CD4-positive, alpha-beta T cell (primary cell): ENCODE measurements around the gene CELF4. TPM values are rescaled to one million over a fixed set of nuclear protein-coding genes. Genes with fewer than 3 reads are reported as not detected.

ENCODE experiments used
- ATAC-seq: fragments of 200-7000 bp; cut with Tn5 transposase; one replicate; pipeline ENCODE4 v1.10.0; 2022; ENCODE audit warnings: mild to moderate bottlenecking; ENCODE audit not compliant: poor library complexity
- CTCF ChIA-PET: fragments of 350-600 bp; sonication (Branson Sonifier 250); formaldehyde crosslinking; loops from one replicate; lab custom pipeline; 2021; ENCODE audit warnings: antibody characterized with exemption, inconsistent platforms; lab: Charles Lee
- POLR2A ChIA-PET: fragments of 350-600 bp; sonication (Branson Sonifier 250); formaldehyde crosslinking; loops from one replicate; lab custom pipeline; 2021; ENCODE audit warnings: antibody characterized with exemption, inconsistent platforms; lab: Charles Lee
- DNase-seq, 14 experiments: peaks; one replicate each; pipeline ENCODE4 v3.0.0-alpha.2; 2013 to 2020; ENCODE audit warnings: mixed read lengths in 2 of 14
- H3K27ac ChIP-seq, 2 donors: one replicate each; pipeline versions ENCODE4 v1.5.1 to v1.7.0; 2013; ENCODE audit warnings: low read length in 2 of 2, low read depth in 1 of 2, mild to moderate bottlenecking in 1 of 2
- H3K27me3 ChIP-seq, 2 experiments: 1 replicate in 1 of 2; 2 replicates in 1 of 2; pipeline versions ENCODE4 v1.6.1 to v1.7.0; 2013; ENCODE audit warnings: low read length in 2 of 2, control low read depth in 1 of 2, mild to moderate bottlenecking in 1 of 2, moderate library complexity in 1 of 2; ENCODE audit not compliant: insufficient read depth in 2 of 2, control insufficient read depth in 1 of 2
- H3K36me3 ChIP-seq: one replicate; pipeline ENCODE4 v1.6.1; 2013; ENCODE audit warnings: low read length, control low read depth; ENCODE audit not compliant: insufficient read depth
- H3K4me1 ChIP-seq: one replicate; pipeline ENCODE4 v1.6.1; 2013; ENCODE audit warnings: low read length, control low read depth; ENCODE audit not compliant: insufficient read depth
- H3K4me3 ChIP-seq: one replicate; pipeline ENCODE4 v1.5.1; 2013; ENCODE audit warnings: mild to moderate bottlenecking, low read length, moderate library complexity
- H3K9me3 ChIP-seq, 2 experiments: 1 replicate in 1 of 2; 2 replicates in 1 of 2; pipeline versions ENCODE4 v1.6.1 to v1.7.0; 2013; ENCODE audit warnings: low read length in 2 of 2, mild to moderate bottlenecking in 2 of 2, control low read depth in 1 of 2, moderate library complexity in 1 of 2; ENCODE audit not compliant: control insufficient read depth in 1 of 2, insufficient read depth in 1 of 2
- H3K27ac Mint-ChIP-seq: one replicate; pipeline ENCODE4 v1.8.0; 2020; ENCODE audit warnings: mixed read lengths
- H3K27me3 Mint-ChIP-seq: one replicate; pipeline ENCODE4 v1.8.0; 2021; ENCODE audit warnings: mixed read lengths
- H3K36me3 Mint-ChIP-seq: one replicate; pipeline ENCODE4 v1.8.0; 2021; ENCODE audit warnings: low read depth, mixed read lengths
- H3K4me1 Mint-ChIP-seq: one replicate; pipeline ENCODE4 v1.8.0; 2021; ENCODE audit warnings: low read depth, mixed read lengths
- H3K4me3 Mint-ChIP-seq: one replicate; pipeline ENCODE4 v1.8.0; 2020; ENCODE audit warnings: mild to moderate bottlenecking, mixed read lengths
- H3K9me3 Mint-ChIP-seq: one replicate; pipeline ENCODE4 v1.8.0; 2020; ENCODE audit warnings: mixed read lengths
- CTCF ChIP-seq: fragments of 200-600 bp; IDR thresholded peaks from one replicate; pipeline ENCODE4 v1.8.0; 2022; ENCODE audit warnings: antibody characterized with exemption, mild to moderate bottlenecking
- intact Hi-C, 2 experiments: fragments of 100-400 bp; cut with DNase I in 1 of 2; cut with micrococcal nuclease in 1 of 2; formaldehyde crosslinking; loops; one replicate each; pipeline versions ENCODE4 v1.15.1 to v1.9.0; 2023 to 2025; cut with DNase I, micrococcal nuclease
- total RNA-seq, 174 experiments: library from RNA in 2 of 174; stranded (reverse) in 2 of 174; gene quantifications; one replicate each; pipeline ENCODE4 v1.2.3 and lab custom pipeline; 2021 to 2026

The CELF4 gene
- total RNA-seq, 2 experiments from 2014 or later, result not detected

- peaks cover 0 to 4% of the 10 kb centered on the region in 2 experiments for H3K9me3 ChIP-seq
- Mint-ChIP-seq H3K36me3 (no peaks in the 10 kb centered on the region), H3K27me3 (peaks cover 7% of the 10 kb centered on the region), H3K4me3 (no peak overlapping the region), H3K9me3 (no peaks in the 10 kb centered on the region), H3K27ac (no peak overlapping the region), H3K4me1 (no peaks in the 10 kb centered on the region)
- no peaks in the 10 kb centered on the region for H3K36me3 ChIP-seq
- DNase-seq (no peak), ATAC-seq (no peak)
- no peaks in the 10 kb centered on the region for H3K4me1 ChIP-seq
- no peak overlapping the region for H3K4me3 ChIP-seq
- TF ChIP-seq CTCF, result no peak
- intact Hi-C loops, result loop anchor here in 1 of 2 experiments (10.0 kb wide), 1 partner anchor 62 kb away; no protein-coding TSS in a partner anchor
- POLR2A ChIA-PET, result no interaction called here
- no peak overlapping the region for H3K27ac ChIP-seq
- CTCF ChIA-PET, result no interaction called here
- no peaks in the 10 kb centered on the region for H3K27me3 ChIP-seq
Measured at GRCh38 chr18:37516361-37516853, 49.2 kb downstream of the CELF4 start.

- H3K27me3 ChIP-seq, result no peaks in the 10 kb centered on the region
- ATAC-seq, result no peak
- peaks cover 7% of the 10 kb centered on the region for H3K27me3 Mint-ChIP-seq
- no peak overlapping the region for H3K27ac ChIP-seq
- H3K4me3 ChIP-seq, result no peak overlapping the region
- TF ChIP-seq CTCF, result no peak
- no peak for DNase-seq
- intact Hi-C loops, result loop anchor here in 1 of 2 experiments (10.0 kb wide), 1 partner anchor 60 kb away; no protein-coding TSS in a partner anchor
- ChIA-PET CTCF (no interaction called here), POLR2A (no interaction called here)
- no peaks in the 10 kb centered on the region for H3K4me1 Mint-ChIP-seq
- H3K9me3 Mint-ChIP-seq, result peaks cover under 1% of the 10 kb centered on the region
- H3K36me3 Mint-ChIP-seq, result no peaks in the 10 kb centered on the region
- no peaks in the 10 kb centered on the region for H3K4me1 ChIP-seq
- H3K27ac Mint-ChIP-seq, result no peak overlapping the region
- H3K4me3 Mint-ChIP-seq, result no peak overlapping the region
- H3K36me3 ChIP-seq, result no peaks in the 10 kb centered on the region
- H3K9me3 ChIP-seq, result peaks cover 0 to 8% of the 10 kb centered on the region in 2 experiments
Measured at GRCh38 chr18:37514953-37515352, 50.6 kb downstream of the CELF4 start.

- no peak for TF ChIP-seq CTCF
- H3K9me3 Mint-ChIP-seq, result peaks cover 4% of the 10 kb centered on the region
- H3K27ac Mint-ChIP-seq, result no peak overlapping the region
- Histone ChIP-seq H3K27me3 (no peaks in the 10 kb centered on the region), H3K4me1 (no peaks in the 10 kb centered on the region), H3K36me3 (no peaks in the 10 kb centered on the region), H3K27ac (no peak overlapping the region), H3K9me3 (peaks cover 0 to 4% of the 10 kb centered on the region in 2 experiments), H3K4me3 (no peak overlapping the region)
- H3K36me3 Mint-ChIP-seq, result no peaks in the 10 kb centered on the region
- no peak for ATAC-seq
- peaks cover 7% of the 10 kb centered on the region for H3K27me3 Mint-ChIP-seq
- intact Hi-C loops, result loop anchor here in 1 of 2 experiments (10.0 kb wide), 1 partner anchor 58 kb away; no protein-coding TSS in a partner anchor
- CTCF ChIA-PET, result no interaction called here
- H3K4me3 Mint-ChIP-seq, result no peak overlapping the region
- no peaks in the 10 kb centered on the region for H3K4me1 Mint-ChIP-seq
- DNase-seq, result no peak
- POLR2A ChIA-PET, result no interaction called here
Measured at GRCh38 chr18:37512400-37512799, 53.2 kb downstream of the CELF4 start.
